RWPE1 (cell line): ENCODE measurements around the gene PRIMA1.

Source experiments
- CTCF ChIA-PET: fragments of 350-600 bp; sonication (Branson Sonifier 250); formaldehyde crosslinking; extraction: SDS; loops from one replicate; lab custom pipeline; 2021; lab: Yijun Ruan, JAX
- POLR2A ChIA-PET: fragments of 400-600 bp; formaldehyde crosslinking; extraction: SDS; loops from one replicate; lab custom pipeline; 2020; ENCODE audit warnings: antibody characterized with exemption; ENCODE audit not compliant: low non-redundant PET; lab: Yijun Ruan, JAX
- DNase-seq: peaks from one replicate; pipeline ENCODE4 v3.0.0; 2012; ENCODE audit warnings: low spot score
- H3K27ac ChIP-seq: fragments of 450-650 bp; 2 replicates; pipeline ENCODE4 v1.5.1; 2017
- TF ChIP-seq, protein P1 (sequence below): fragments of 450-650 bp; conservative IDR thresholded peaks from 2 replicates; pipeline ENCODE4 v1.5.1; 2017; ENCODE audit warnings: low read depth, mild to moderate bottlenecking

Gene PRIMA1

DNA sequence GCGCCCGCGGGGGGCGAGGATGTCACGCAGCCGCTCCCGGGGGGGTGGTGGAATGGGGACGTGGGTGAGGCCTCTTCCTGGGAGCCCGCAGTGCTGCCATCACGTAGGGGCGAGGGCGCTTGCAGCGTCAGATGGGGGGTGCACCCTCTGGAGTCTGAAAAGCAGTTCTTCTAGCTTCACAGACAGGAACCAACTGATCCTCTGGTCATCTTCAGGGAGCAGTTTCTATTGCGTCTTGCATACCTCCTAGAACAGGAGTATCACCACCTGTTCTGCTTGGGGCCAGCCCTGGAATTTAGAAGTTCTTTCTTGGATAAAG lies 36.9 kb upstream of the PRIMA1 start:
- POLR2A ChIA-PET, result no interaction called here
- DNase-seq, result no peak
- CTCF ChIA-PET, result interaction anchor here (0.8 kb wide), 1 partner anchor 170 kb away, joined by 3 read pairs; no protein-coding TSS in a partner anchor
- no peak overlapping the region for H3K27ac ChIP-seq
- TF ChIP-seq, protein P1, sequence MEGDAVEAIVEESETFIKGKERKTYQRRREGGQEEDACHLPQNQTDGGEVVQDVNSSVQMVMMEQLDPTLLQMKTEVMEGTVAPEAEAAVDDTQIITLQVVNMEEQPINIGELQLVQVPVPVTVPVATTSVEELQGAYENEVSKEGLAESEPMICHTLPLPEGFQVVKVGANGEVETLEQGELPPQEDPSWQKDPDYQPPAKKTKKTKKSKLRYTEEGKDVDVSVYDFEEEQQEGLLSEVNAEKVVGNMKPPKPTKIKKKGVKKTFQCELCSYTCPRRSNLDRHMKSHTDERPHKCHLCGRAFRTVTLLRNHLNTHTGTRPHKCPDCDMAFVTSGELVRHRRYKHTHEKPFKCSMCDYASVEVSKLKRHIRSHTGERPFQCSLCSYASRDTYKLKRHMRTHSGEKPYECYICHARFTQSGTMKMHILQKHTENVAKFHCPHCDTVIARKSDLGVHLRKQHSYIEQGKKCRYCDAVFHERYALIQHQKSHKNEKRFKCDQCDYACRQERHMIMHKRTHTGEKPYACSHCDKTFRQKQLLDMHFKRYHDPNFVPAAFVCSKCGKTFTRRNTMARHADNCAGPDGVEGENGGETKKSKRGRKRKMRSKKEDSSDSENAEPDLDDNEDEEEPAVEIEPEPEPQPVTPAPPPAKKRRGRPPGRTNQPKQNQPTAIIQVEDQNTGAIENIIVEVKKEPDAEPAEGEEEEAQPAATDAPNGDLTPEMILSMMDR, result no peak

DNA sequence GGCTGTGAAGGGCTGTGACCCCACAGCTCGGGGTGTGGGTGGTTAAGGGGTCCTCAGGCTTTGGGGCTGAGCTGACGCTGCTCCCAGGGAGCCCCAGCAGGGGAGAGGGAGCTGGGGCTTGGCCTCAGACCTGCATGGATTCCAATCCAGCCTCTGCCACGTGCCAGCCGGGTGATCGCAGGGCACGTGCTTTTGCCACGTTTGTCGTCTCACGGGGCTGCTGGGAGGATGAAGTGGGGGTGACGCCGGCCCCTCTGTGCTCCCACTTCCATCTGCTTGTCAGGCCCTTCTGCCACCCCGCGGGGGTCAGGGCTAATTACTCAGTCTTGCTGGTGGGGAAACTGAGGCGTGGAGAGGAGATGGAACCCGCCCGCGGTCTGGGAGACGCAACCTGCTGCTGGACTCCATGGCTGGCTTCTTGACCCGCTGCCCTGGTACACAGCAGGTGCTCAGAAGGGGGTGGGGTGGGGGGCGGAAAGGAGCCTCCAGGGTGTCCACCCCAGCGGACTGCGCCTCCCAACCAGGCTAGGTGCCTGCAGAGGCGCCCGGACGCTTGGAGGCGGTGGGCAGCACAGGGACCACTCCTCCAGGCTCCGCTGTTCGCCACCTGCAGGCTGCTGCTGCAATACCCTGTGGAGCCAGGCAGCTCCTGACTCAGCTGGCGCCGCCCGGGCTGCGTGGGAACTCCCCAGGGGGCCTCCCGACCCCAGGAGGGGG lies 36.4 kb upstream of the PRIMA1 start:
- no peak overlapping the region for H3K27ac ChIP-seq
- CTCF ChIA-PET, result interaction anchor here (0.8 kb wide), 1 partner anchor 170 kb away, joined by 3 read pairs; no protein-coding TSS in a partner anchor
- POLR2A ChIA-PET, result no interaction called here
- DNase-seq, result no peak
- TF ChIP-seq, protein P1, result no peak

DNA sequence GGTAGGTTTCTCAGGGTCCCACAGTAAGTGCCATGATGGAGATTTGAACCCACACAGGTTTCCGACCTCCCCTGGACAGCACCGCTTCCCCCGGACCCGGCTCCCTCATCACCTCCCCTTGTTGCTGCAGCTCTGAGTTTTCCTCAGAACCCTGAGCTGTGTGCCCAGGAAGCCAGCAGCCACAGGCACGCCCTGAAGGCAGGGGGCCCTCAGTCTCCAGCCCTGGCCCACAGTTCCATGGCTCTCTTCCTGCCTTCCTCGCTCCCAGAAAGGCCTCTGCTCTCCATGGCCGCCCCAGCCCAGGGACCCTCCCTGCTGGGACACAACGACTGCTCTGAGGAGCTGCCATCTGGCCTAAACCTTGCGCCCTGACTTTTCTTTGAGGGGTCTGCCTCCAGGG lies 35.8 kb upstream of the PRIMA1 start:
- no peak for DNase-seq
- H3K27ac ChIP-seq, result no peak overlapping the region
- CTCF ChIA-PET, result no interaction called here
- POLR2A ChIA-PET, result no interaction called here
- TF ChIP-seq, protein P1, result no peak

DNA sequence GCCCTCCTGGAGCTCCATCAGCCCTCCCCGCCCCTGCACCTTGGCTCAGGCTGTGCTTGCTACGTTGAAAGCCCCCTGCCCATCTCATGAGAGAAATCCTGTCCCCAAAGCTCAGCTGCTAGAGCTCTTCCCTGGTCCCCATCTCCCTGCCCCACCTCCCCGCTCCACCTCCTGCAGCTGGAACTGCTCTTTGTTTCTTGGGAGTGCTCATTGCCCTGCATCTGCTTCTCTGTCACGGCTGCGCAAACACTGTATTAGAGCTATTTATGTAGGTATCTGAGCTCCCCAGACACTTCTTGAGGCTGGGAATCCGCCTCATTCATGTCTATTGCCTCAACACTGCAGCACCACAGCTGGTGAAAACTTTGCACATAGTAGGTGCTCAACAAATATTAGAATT lies 32.8 kb upstream of the PRIMA1 start:
- POLR2A ChIA-PET, result no interaction called here
- CTCF ChIA-PET, result interaction anchor here (0.7 to 0.8 kb wide), 2 partner anchors 82 to 1248 kb away, joined by 3 to 5 read pairs; no protein-coding TSS in a partner anchor
- no peak overlapping the region for H3K27ac ChIP-seq
- TF ChIP-seq, protein P1, result no peak
- no peak for DNase-seq

DNA sequence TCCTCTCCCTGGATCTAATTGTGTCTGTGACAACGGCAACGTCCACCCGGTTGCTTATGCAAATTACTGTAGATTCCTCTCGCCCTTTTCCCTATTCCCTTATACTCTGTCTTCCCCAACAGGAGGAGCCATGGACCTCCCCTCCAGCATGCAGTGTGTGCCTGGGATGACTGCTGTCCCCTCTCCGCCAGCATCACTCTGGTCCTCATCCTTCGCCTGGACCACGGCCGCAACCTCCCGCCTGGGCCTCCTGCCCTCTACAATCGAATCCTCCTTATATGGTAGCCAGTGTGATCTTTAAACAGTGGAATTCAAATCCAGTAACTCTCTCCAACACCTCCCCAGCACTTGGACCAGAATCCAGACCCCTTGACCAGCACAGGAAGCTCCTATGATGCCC lies 30.6 kb upstream of the PRIMA1 start:
- ChIA-PET CTCF (interaction anchor here (0.6 kb wide), 2 partner anchors 15 to 170 kb away, joined by 3 read pairs; no protein-coding TSS in a partner anchor), POLR2A (no interaction called here)
- no peak for DNase-seq
- H3K27ac ChIP-seq, result no peak overlapping the region
- TF ChIP-seq, protein P1, result no peak

DNA sequence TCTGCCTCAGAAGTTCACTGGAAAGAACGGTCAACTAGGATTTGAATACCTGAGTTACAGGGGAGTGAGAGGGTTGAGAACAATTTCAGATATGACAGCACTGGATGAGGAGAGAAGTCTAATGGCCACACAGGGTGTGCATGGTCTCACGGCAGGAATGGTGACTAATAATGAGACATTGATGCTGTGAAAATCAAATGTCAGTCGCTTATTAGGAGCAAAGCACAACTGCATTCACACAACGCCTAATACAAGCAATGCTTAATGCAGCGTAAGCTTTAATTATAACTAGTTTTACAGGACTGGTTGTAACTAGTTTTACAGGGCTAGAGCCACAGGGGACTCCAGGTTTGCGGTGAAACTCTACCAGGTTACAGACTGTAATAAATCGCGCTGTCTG lies 23.4 kb upstream of the PRIMA1 start:
- CTCF ChIA-PET, result no interaction called here
- no peak overlapping the region for H3K27ac ChIP-seq
- no peak for DNase-seq
- POLR2A ChIA-PET, result no interaction called here
- TF ChIP-seq, protein P1, result no peak
